Caco-2 (cell line): ENCODE data around the gene C1QA. TPM values are rescaled to one million over a fixed set of nuclear protein-coding genes. Genes with fewer than 3 reads are reported as not detected.

Experiments
- BruUV-seq: library from RNA; stranded (reverse); fragments of 400-500 nt; replicated peaks from 2 replicates; lab custom pipeline; 2021; lab: Mats Ljungman, UMichigan
- CTCF ChIA-PET: fragments of 300-600 bp; sonication (Branson Sonifier 250); formaldehyde crosslinking; loops from one replicate; lab custom pipeline; 2022; ENCODE audit warnings: antibody characterized with exemption; lab: Charles Lee
- POLR2A ChIA-PET: fragments of 300-600 bp; sonication (Branson Sonifier 250); formaldehyde crosslinking; loops from one replicate; lab custom pipeline; 2022; ENCODE audit warnings: antibody characterized with exemption; lab: Charles Lee
- DNase-seq, 2 experiments: peaks; one replicate each; pipeline versions ENCODE4 v3.0.0 to v3.0.0-alpha.2; 2020 to 2022
- H3K27me3 ChIP-seq: replicated peaks from 2 replicates; pipeline ENCODE4 v1.6.0; 2011; ENCODE audit warnings: low read length; ENCODE audit not compliant: control insufficient read depth, insufficient read depth
- H3K36me3 ChIP-seq: 2 replicates; pipeline ENCODE4 v1.5.1; 2011; ENCODE audit warnings: low read length; ENCODE audit not compliant: control insufficient read depth, insufficient read depth
- H3K4me1 ChIP-seq: fragments of 250-450 bp; sonication (Bioruptor Pico); 2 replicates; pipeline ENCODE4 v1.5.1; 2020; ENCODE audit warnings: mild to moderate bottlenecking
- H3K4me3 ChIP-seq: 2 replicates; pipeline ENCODE4 v1.5.1; 2011; ENCODE audit warnings: low read depth, mild to moderate bottlenecking, control low read depth, low read length
- H3K9me3 ChIP-seq: fragments of 250-450 bp; sonication (Bioruptor Pico); 2 replicates; pipeline ENCODE4 v1.5.1; 2020; ENCODE audit warnings: mild to moderate bottlenecking, moderate library complexity
- H3K27ac Mint-ChIP-seq: one replicate; pipeline ENCODE4 v1.8.0; 2022; ENCODE audit warnings: mixed read lengths; ENCODE audit not compliant: unreplicated experiment
- H3K27me3 Mint-ChIP-seq: one replicate; pipeline ENCODE4 v1.8.0; 2022; ENCODE audit warnings: mixed read lengths; ENCODE audit not compliant: insufficient read depth, unreplicated experiment
- H3K36me3 Mint-ChIP-seq: one replicate; pipeline ENCODE4 v1.8.0; 2022; ENCODE audit warnings: mild to moderate bottlenecking, mixed read lengths; ENCODE audit not compliant: insufficient read depth, unreplicated experiment
- H3K4me1 Mint-ChIP-seq: one replicate; pipeline ENCODE4 v1.8.0; 2022; ENCODE audit warnings: low read depth, mixed read lengths; ENCODE audit not compliant: unreplicated experiment
- H3K4me3 Mint-ChIP-seq: one replicate; pipeline ENCODE4 v1.8.0; 2022; ENCODE audit warnings: mild to moderate bottlenecking, moderate library complexity, mixed read lengths; ENCODE audit not compliant: unreplicated experiment
- H3K9me3 Mint-ChIP-seq: one replicate; pipeline ENCODE4 v1.8.0; 2022; ENCODE audit warnings: mixed read lengths; ENCODE audit not compliant: unreplicated experiment
- CTCF ChIP-seq, 2 experiments: fragments of 200-600 bp in 1 of 2; IDR thresholded peaks; 1 replicate in 1 of 2; 2 replicates in 1 of 2; pipeline versions ENCODE4 v1.5.1 to v1.8.0; 2011 to 2022; ENCODE audit warnings: antibody characterized with exemption in 1 of 2, control low read depth in 1 of 2, inconsistent platforms in 1 of 2, low read depth in 1 of 2, low read length in 1 of 2, mild to moderate bottlenecking in 1 of 2, moderate library complexity in 1 of 2; ENCODE audit not compliant: insufficient read depth in 1 of 2, severe bottlenecking in 1 of 2, unreplicated experiment in 1 of 2
- intact Hi-C: fragments of 100-400 bp; cut with micrococcal nuclease; formaldehyde crosslinking; loops from one replicate; pipeline ENCODE4 v1.10.0; 2022; ENCODE audit not compliant: unreplicated experiment
- total RNA-seq: library from RNA; stranded (reverse); gene quantifications from 2 replicates; pipeline ENCODE4 v1.2.3, GENCODE V29; 2022

Gene C1QA
- total RNA-seq, 1 experiment from 2014 or later, result not detected

GRCh38 chr1:22636927-22637326, 499 bp downstream of the C1QA start:
- Histone ChIP-seq H3K36me3 (no peaks in the 10 kb centered on the region), H3K27me3 (no peaks in the 10 kb centered on the region), H3K4me3 (no peak overlapping the region), H3K4me1 (no peaks in the 10 kb centered on the region), H3K9me3 (no peaks in the 10 kb centered on the region)
- H3K27me3 Mint-ChIP-seq, result no peaks in the 10 kb centered on the region
- no peaks in the 10 kb centered on the region for H3K36me3 Mint-ChIP-seq
- no peak for TF ChIP-seq CTCF (IDR thresholded peaks at IDR 0.05; ENCODE audit: insufficient read depth in 1 of 2, low read depth in 1 of 2, low read length in 1 of 2, severe bottlenecking in 1 of 2, unreplicated experiment in 1 of 2)
- no peak overlapping the region for H3K4me3 Mint-ChIP-seq
- H3K4me1 Mint-ChIP-seq, result no peaks in the 10 kb centered on the region
- intact Hi-C loops, result no loop called here
- H3K9me3 Mint-ChIP-seq, result no peaks in the 10 kb centered on the region
- CTCF ChIA-PET, result no interaction called here
- no peak for DNase-seq
- POLR2A ChIA-PET, result no interaction called here
- no TSS peak for BruUV-seq
- H3K27ac Mint-ChIP-seq, result no peak overlapping the region

GRCh38 chr1:22637907-22638445, 1.5 kb downstream of the C1QA start:
- no peak overlapping the region for H3K4me3 ChIP-seq
- DNase-seq, result no peak
- Mint-ChIP-seq H3K9me3 (no peaks in the 10 kb centered on the region), H3K36me3 (no peaks in the 10 kb centered on the region), H3K27me3 (no peaks in the 10 kb centered on the region), H3K27ac (no peak overlapping the region), H3K4me3 (no peak overlapping the region), H3K4me1 (no peaks in the 10 kb centered on the region)
- no TSS peak for BruUV-seq
- no peaks in the 10 kb centered on the region for H3K9me3 ChIP-seq
- POLR2A ChIA-PET, result no interaction called here
- H3K4me1 ChIP-seq, result no peaks in the 10 kb centered on the region
- no peak for TF ChIP-seq CTCF (IDR thresholded peaks at IDR 0.05; ENCODE audit: insufficient read depth in 1 of 2, low read depth in 1 of 2, low read length in 1 of 2, severe bottlenecking in 1 of 2, unreplicated experiment in 1 of 2)
- CTCF ChIA-PET, result no interaction called here
- intact Hi-C loops, result no loop called here
- H3K27me3 ChIP-seq, result no peaks in the 10 kb centered on the region
- no peaks in the 10 kb centered on the region for H3K36me3 ChIP-seq

GRCh38 chr1:22638476-22639234, 2.2 kb downstream of the C1QA start:
- no peak for TF ChIP-seq CTCF (IDR thresholded peaks at IDR 0.05; ENCODE audit: insufficient read depth in 1 of 2, low read depth in 1 of 2, low read length in 1 of 2, severe bottlenecking in 1 of 2, unreplicated experiment in 1 of 2)
- Histone ChIP-seq H3K27me3 (no peaks in the 10 kb centered on the region), H3K4me1 (no peaks in the 10 kb centered on the region), H3K9me3 (no peaks in the 10 kb centered on the region), H3K4me3 (no peak overlapping the region), H3K36me3 (no peaks in the 10 kb centered on the region)
- H3K4me1 Mint-ChIP-seq, result no peaks in the 10 kb centered on the region
- no peak overlapping the region for H3K27ac Mint-ChIP-seq
- POLR2A ChIA-PET, result no interaction called here
- CTCF ChIA-PET, result no interaction called here
- H3K27me3 Mint-ChIP-seq, result no peaks in the 10 kb centered on the region
- no peak overlapping the region for H3K4me3 Mint-ChIP-seq
- intact Hi-C loops, result no loop called here
- H3K9me3 Mint-ChIP-seq, result no peaks in the 10 kb centered on the region
- BruUV-seq, result no TSS peak
- no peaks in the 10 kb centered on the region for H3K36me3 Mint-ChIP-seq
- no peak for DNase-seq
